HG02884 (cell line): ENCODE measurements around the gene NAT14.

ENCODE experiments used
- ATAC-seq: cut with Tn5 transposase; IDR thresholded peaks from one replicate; pipeline ENCODE4 v1.9.1; 2021; ENCODE audit warnings: mild to moderate bottlenecking, moderate library complexity; ENCODE audit not compliant: unreplicated experiment

The NAT14 gene

DNA sequence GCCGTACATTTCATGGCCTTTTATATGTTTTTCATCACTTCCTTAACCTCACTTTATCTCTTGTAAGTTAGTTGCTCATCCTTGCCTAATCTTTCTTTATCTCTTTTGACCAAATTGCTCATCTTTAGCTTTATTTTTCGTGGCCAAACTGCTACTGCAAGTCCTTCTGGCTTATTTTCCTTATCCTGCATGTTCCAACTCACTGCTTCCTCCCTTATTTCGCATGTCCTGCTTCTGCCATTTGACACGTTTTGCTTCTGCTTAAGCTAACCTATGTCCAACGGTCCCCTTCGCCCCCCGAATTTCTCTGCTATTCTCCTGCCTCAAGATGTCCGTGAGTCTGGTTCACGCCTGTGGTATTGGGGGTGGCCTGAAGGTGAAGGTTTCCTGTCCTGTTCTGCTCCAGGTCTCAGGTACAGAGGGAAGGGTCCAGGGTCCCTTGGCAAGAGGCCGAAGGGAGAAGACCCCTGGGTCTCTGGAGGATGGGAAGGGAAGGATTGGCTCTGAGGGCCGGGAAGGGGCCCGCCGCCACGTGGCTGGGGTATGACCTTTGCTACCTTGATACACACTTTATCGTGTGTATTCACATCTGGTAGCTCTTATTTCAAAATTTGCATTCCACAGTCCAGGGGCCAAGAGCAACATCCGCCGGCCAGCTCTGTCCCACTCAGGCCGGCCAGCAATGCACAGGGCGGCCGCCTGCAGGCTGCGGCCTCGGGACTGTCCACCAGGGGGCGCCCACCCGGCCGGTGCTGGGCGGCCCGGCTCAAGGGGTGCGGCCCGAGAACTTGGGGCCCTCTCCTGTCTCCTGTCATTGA is 17.5 kb upstream of the NAT14 start:
- ATAC-seq, result no peak

DNA sequence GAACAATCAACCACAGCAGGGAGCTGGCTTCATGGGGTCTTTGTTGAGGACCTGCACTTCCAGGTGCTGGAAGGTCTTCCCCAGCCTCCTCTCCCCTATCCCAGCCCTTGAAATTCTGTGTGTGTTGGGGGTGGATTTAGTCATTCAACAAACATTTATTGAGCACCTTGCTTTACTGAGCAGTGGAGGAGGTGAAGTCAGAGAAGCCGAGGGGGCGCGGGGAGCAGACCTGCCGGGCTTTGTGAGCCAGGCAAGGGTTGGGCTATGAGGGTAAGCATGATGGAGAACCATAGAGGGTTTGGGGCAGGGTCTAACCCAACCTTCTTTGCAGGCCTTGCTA is 17.0 kb upstream of the NAT14 start:
- no peak for ATAC-seq

DNA sequence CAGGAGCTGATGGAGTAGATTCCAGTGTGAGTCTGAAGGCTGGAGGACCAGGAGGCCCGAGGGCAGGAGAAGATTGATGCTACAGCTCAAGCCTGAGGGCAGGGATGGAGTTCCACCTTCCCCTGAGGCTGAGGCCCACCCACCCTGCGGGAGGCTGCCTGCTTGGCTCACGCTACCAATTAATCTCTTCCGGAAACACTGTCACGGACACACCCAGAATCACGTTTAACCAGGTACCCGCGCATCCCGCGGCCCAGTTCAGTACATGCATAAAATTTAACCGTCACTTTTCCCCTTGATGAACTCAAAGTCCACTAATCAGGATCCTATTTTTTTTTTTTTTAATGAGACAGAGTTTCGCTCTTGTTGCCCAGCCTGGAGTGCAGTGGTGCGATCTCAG is 13.7 kb upstream of the NAT14 start:
- no peak for ATAC-seq

DNA sequence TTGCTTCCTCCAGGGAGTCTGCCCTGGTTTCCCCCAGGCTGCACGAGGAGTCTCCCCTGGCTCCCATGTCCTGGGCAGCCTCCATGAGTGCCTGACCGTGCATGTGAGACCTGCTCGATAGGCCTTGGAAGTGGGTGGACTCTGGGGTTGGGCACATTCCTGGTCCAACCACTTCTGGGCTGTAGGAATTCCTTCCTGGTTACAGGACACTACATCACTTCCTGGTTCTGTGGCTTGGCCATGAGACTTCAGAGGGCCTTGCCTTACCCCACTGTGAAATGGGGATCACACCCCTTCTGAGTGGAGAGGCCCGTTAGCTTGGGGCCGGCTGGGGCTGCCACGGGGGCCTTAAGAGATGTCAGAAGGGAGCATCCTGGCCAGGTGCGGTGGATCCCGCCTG is 12.5 kb upstream of the NAT14 start:
- no peak for ATAC-seq

DNA sequence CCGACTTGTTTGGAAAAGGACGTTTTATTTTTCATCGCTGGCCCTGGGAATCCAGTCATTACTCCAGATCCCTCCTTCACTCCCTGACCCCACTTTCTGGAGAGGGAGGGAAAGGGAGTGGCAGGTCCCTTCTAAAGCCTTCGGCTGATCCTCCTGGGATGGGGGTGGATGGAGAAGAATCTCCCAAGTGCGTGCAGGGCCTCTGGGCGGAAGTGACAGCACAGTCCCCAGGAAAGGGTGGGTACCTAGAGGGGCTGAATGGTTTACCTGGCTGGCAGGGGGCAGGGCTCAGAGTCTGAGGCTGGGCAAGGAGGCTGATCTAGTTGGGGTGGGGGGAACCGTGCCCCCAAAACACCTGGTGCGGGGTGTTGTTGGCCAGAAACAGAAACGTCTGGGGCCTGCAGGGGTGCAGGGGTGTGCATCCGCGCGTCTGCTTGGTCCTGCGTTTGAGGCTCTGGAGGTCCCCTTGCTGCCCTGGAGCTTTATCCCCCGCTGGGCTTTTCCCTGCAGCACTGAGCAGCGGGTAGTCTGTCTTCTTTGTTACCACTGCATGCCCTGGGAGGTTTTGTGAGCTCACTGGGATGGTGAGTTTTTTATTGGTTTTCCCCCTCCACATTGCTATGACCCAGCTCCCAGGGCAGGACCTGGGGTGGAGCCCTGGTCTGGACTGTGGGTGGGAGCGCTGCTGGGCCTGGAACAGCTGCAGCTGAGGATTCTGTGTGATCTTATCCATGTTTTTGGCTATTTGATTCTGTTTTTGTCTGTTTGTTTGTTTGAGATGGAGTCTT is 11.6 kb upstream of the NAT14 start:
- ATAC-seq, result no peak

DNA sequence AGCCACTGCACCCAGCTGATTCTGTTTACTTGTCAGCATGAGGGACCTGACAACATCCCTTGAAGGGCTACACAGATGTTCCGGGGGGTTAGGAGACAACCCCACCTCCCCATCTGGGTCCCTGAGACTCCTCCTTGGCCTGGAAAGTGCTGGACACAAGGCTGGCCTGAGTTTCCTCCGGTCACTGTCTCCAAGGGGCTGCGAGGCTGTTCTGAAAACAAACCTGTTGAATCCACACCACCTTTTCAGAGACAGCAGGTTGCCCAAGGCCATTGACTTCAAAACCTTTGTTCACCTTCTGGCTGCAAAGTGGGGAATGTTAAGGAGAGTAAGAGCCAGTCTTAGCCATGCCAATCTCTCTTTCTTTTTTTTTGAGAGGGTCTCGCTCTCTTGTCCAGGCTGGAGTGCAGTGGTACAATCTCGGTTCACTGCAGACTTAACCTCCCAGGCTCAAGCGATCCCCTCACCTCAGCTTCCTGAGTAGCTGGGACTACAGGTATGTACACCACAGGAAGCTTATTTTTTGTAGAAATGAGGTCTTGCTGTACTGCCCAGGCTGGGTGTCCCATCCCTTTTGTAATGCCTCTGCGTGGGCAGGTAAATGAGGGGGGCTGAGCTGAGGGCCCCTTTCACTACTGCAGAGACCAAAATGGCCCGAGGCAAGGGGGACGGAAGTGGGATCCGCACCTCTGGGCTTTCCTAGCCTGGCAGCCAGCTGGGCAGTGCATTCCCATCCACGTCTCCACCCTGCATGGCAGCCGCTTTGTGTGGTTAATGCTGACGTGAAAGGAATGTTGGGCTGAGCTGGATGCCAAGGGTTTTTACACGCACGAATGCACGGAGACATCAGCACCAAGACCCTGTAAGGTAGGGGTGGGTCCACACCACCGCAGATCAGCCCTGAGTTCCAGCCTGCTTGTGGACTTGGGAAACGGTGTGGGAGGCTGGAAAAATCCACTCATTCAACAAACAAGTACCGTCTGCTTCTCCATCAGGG is 10.4 kb upstream of the NAT14 start:
- no peak for ATAC-seq

DNA sequence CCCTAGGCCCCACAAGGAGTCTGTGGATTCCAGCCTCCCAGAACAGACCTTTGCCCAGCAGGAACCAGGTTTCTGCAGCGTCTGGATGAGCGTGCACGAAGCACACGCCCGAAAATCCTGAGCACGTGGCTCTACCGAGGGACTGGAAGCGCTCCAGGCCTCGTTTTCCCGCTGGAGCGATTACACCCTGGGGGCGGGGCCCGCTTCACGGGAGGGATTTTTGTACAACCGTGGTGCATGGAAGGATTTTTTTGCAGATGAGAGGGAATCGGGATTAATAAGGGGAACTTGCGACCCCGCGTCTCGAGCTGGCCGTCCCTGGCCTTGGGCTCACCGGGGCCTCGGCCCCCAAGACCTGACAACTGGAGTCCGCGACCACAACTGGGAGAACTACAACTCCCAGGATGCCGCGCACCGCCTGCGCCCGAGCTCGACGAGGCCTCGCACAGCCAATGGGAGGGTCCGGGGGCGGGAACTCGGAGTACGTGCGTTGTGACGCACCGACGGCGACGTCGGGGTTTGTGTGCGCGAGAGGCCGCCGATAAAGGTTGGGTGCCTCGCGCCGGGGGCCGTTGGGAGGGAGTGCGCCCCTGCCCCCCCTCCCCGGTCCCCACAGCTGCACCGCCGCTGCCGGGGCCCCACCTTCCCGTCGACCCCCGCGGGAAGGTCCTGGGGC is 8.8 kb upstream of the NAT14 start, which contains the start of gene ZNF628:
Gene ZNF628 (plus strand): TSS at position 518 of the 676 bp plus-strand sequence. CDS start 3,294 bp downstream, outside the sequence.
- peak; percentile 82 for ATAC-seq

DNA sequence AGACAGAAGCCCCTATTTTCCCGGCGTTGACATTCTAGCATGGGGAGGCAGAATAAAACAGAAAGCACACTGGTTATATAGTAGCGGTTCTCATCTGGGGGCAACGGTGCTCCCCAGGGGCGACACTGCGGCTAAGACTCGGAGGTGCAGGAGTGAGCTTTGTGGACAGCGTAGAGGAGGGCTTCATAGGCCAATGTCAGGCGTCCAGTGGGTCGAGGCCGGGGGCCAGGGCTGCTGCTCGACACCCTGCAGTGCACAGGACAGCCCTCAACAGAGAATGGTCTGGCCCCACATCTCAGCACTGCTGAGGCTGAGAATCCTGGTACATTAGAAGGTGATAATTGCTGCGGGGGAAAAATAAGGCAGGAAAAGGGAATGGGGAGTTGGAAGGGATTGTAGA is 7.1 kb upstream of the NAT14 start:
- no peak for ATAC-seq

DNA sequence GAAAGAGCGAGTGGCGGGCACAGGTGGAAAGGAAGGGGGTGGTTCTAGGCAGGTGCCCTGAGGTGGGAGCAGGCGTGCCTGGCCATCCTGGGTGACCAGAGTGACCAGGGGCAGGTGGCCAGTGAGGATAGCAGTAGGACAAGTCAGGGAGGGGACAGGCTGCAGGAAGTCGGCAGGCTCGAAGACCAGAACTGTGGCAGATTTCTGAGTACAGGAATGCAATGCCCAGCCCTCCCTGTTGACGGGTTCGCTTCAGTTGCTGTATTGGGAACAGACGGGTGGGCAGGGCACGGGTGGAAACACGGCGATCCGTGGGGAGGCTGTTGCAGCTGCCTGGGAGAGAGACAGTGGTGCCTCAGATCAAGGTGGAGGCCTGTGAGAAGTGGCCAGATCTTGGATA is 6.6 kb upstream of the NAT14 start:
- ATAC-seq, result no peak

DNA sequence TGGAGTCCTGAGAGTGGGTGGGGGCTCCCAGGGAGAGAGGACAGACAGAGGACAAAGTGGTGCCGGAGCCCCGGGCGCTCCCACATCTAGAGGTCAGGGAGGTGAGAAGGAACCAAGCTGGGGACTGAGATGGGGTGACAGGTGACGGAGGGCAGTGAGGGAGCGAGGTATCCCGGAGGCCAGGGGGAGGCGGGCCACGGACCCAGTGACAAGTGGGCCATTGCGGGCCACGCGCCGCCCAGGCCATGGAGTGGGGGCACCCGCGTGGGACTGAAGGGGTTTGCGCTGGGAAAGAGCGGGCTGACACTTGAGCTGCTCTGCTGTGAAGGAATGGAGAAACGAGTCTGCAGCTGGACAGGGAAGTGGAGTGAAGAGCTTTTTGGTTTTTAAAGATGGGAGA is 5.9 kb upstream of the NAT14 start:
- no peak for ATAC-seq

DNA sequence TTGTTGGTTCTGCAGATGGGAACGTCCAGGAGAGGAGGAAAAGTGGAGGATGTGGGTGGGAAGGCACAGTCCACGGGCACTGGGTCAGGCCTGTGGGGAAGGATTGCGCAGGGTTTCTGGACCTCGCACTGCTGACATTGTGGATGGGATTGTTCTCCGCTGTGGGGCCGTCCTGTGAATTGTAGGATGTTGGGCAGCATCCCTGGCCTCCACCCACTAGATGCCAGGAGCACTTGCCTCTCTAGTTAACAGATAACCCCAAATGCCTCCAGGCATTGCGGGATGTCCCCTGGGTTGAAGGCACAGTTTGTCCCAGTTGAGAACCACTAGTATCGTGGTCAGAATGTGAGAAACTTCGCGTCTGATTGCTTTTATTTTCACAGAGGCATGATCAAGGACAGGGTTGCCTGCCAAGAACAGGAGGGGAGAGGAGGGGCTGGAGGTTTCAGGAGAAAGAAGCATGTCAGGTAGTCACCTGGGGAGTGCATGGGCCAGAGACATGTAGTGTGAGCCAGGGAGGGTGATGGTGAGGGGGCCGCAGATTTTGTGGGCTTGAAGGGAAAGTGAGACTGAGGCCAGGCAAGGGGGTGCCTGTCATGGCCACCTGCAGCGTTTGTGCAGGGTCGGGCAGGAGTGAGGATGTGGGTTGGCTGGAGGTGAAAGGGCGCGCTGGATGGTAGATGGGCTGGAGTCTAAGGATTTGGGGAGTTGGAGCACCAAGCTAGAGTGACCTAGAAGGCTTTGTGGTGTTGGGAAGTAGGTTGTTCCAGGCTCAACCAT is 5.3 kb upstream of the NAT14 start:
- ATAC-seq, result no peak

DNA sequence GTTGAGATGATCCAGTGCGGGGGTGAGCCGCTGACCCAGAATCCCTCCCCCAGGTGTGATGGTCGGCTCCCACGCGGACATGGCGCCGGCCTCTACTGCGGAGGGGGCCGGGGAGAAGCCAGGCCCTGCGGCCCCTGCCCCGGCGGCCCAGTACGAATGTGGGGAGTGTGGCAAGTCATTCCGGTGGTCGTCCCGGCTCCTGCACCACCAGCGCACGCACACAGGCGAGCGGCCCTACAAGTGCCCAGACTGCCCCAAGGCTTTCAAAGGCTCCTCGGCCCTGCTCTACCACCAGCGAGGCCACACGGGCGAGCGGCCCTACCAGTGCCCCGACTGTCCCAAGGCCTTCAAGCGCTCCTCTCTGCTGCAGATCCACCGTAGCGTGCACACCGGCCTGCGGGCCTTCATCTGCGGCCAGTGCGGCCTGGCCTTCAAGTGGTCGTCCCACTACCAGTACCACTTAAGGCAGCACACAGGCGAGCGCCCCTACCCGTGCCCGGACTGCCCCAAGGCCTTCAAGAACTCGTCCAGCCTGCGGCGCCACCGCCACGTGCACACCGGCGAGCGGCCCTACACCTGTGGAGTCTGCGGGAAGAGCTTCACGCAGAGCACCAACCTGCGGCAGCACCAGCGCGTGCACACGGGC is 3.7 kb upstream of the NAT14 start:
- ATAC-seq, result no peak

DNA sequence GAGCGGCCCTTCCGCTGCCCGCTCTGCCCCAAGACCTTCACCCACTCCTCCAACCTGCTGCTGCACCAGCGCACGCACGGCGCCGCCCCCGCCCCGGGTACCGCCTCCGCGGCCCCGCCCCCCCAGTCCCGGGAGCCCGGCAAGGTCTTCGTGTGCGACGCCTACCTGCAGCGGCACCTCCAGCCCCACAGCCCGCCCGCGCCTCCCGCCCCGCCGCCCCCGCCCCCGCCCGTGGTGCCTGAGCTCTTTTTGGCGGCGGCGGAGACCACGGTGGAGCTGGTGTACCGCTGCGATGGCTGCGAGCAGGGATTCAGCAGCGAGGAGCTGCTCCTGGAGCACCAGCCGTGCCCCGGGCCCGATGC is 3.2 kb upstream of the NAT14 start:
- no peak for ATAC-seq

DNA sequence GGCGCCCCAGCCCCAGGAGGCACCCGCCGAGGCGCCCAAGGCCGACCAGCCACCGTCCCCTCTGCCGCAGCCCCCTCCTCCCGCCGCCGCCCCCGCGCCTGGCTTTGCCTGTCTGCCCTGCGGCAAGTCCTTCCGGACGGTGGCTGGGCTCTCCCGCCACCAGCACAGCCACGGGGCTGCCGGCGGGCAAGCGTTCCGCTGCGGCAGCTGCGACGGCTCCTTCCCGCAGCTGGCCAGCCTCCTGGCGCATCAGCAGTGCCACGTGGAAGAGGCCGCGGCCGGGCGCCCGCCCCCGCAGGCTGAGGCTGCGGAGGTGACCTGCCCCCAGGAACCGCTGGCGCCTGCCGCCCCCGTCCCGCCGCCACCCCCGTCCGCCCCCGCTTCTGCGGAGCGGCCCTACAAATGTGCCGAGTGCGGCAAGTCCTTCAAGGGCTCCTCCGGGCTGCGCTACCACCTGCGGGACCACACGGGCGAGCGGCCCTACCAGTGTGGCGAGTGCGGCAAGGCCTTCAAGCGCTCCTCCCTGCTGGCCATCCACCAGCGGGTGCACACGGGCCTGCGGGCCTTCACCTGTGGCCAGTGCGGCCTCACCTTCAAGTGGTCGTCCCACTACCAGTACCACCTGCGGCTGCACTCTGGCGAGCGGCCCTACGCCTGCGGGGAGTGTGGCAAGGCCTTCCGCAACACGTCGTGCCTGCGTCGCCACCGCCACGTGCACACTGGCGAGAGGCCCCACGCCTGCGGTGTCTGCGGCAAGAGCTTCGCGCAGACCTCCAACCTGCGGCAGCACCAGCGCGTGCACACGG is 2.6 kb upstream of the NAT14 start:
- no peak for ATAC-seq

DNA sequence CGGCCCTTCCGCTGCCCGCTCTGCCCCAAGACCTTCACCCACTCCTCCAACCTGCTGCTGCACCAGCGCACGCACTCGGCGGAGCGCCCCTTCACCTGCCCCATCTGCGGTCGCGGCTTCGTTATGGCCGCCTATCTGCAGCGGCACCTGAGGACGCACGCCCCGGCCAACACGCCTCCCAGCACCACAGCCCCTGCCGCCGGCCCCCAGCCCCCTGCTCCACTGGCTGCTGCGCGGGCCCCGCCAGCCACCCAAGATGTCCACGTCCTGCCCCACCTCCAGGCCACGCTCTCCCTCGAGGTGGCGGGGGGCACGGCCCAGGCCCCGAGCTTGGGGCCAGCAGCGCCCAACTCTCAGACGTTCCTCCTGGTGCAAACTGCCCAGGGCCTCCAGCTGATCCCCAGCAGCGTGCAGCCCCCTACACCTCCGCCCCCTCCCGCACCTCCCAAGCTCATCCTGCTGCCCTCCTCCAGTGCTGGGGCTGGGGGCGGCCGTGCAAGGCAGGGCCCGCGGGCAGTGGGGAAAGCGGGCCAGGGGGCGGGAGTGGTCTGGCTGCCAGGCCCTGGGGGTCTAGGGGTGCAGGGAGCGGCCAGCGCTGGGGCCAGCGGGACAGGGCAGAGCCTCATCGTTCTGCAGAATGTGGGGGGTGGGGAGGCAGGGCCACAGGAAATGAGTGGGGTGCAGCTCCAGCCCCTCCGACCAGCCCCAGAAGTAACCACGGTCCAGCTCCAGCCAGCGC is 1.9 kb upstream of the NAT14 start:
- no peak for ATAC-seq

DNA sequence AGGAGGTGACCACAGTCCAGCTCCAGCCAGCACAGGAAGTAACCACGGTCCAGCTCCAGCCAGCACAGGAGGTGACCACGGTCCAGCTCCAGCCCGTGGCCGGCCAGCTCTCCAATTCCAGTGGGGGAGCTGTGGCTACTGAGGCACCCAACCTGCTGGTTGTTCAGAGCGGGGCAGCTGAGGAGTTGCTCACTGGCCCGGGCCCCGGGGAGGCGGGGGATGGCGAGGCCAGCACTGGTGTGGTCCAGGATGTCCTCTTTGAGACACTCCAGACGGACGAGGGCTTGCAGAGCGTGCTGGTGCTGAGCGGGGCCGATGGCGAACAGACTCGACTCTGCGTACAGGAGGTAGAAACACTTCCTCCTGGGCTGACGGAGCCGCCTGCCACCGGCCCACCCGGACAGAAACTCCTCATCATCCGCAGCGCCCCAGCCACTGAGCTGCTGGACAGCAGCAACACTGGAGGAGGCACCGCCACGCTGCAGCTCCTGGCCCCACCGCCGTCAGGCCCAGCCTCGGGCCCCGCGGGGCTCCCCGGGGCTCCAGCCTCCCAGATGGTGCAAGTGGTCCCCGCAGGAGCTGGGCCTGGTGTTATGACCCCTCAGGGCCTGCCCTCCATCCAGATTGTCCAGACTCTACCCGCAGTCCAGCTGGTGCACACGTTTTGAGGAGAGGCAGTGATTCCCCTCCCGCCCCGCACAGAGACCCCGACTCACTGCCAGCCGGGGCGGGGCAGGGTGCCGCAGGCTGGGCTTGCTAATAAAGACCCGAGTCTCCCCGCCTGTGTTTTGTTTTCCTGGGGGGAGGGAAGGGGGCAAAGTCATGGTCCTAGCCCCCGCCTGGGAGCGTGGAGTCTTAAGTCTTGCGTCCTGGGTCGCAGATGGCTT is 1.0 kb upstream of the NAT14 start:
- ATAC-seq, result no peak

DNA sequence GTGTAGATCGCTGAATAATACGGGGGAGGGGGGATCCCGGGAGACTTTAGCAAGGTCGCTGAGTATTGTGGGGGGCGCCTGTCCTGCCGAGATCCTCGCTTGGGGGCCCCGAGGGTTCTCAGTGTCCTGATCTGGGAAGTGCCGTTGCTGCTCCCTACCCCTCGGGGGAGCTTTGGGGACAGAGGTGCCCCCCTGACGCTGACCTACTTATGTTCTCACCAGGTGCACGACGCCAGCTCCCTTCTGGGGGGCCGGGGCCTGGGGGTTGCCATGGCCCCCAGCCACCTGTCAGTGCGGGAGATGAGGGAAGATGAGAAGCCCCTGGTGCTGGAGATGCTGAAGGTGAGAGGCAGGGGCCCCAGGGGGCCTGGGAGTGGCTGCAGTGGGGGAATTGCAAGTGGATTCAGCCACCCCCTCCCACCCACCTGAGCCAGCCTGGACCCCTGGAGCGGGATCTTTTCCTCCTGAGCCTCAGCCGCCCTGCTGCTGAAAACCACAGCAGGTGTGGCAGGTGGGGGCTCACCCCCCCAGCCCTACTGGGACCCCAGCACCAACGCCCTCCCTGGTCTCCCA is 537 bp downstream of the NAT14 start:
- ATAC-seq, result no peak
